Esophagus squamous epithelium (tissue), 4 donors: ENCODE measurements around the gene SH3PXD2A.

Experiments
- POLR2A ChIP-seq, 4 donors: fragments of 450-650 bp; IDR thresholded peaks; one replicate each; pipeline ENCODE4 v1.6.1; 2017; ENCODE audit warnings: antibody characterized with exemption in 4 of 4, mild to moderate bottlenecking in 4 of 4, moderate library complexity in 3 of 4
- TF ChIP-seq, protein P1 (sequence below), 6 experiments: fragments of 450-650 bp in 4 of 6; fragments of 200-600 bp in 2 of 6; sonication (generic) in 2 of 6; IDR thresholded peaks; one replicate each; pipeline ENCODE4 v1.5.1; 2016 to 2019; ENCODE audit warnings: antibody characterized with exemption in 6 of 6, mild to moderate bottlenecking in 4 of 6, moderate library complexity in 4 of 6

DNA sequence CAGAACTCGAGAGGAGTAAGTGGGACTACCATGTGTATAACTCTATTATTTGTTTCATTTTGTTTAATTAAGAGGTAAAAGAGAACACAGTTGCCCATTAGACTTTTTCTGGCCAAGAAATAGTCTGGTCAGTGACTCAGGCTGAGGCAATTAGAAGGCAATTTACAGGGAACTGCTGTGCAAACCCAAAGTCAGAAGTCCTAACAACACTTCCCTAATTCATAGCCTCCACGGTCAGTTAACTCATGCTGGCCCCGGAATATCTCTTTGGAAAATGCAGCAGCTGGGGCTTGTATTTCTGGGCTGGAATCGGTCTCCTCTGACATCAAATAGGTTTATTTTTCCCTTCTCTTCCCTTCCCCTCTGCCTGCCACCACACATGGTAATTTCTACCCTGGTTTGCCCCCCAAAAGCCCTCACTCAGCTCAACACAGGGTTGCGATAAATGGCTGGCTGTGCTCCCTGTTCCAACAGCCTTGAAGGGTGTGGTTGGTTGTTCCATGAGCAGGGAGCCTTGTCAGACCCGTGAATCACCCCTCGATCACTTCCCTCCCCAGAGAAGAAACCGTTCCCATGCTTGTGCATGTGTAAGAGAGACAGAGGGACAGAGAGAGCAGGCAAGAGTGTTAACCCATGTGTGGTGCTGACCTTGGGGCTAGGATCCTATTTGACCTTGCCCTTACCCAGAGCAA is 5.3 kb downstream of the SH3PXD2A start:
- TF ChIP-seq, protein P1, sequence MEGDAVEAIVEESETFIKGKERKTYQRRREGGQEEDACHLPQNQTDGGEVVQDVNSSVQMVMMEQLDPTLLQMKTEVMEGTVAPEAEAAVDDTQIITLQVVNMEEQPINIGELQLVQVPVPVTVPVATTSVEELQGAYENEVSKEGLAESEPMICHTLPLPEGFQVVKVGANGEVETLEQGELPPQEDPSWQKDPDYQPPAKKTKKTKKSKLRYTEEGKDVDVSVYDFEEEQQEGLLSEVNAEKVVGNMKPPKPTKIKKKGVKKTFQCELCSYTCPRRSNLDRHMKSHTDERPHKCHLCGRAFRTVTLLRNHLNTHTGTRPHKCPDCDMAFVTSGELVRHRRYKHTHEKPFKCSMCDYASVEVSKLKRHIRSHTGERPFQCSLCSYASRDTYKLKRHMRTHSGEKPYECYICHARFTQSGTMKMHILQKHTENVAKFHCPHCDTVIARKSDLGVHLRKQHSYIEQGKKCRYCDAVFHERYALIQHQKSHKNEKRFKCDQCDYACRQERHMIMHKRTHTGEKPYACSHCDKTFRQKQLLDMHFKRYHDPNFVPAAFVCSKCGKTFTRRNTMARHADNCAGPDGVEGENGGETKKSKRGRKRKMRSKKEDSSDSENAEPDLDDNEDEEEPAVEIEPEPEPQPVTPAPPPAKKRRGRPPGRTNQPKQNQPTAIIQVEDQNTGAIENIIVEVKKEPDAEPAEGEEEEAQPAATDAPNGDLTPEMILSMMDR (IDR thresholded peaks at IDR 0.05) = no peak
- no peak for TF ChIP-seq POLR2A (IDR thresholded peaks at IDR 0.05)
